Aorta (tissue), 5 donors: Measurements from ENCODE around the gene SCART1. TPM values are rescaled to one million over a fixed set of nuclear protein-coding genes. Genes with fewer than 3 reads are reported as not detected.
"Not testable (repeated sequence)": the region's sequence is repeated elsewhere in the genome, so short reads cannot be mapped to it uniquely, and the experiment has no call there.

Source experiments
- ATAC-seq: fragments of 200-7000 bp; cut with Tn5 transposase; one replicate; pipeline ENCODE4 v1.9.1; 2022; ENCODE audit warnings: moderate library complexity; ENCODE audit not compliant: low FRiP score
- DNase-seq, 2 donors: peaks; one replicate each; pipeline ENCODE4 v3.0.0-alpha.2; 2020
- H3K27ac ChIP-seq, 2 donors: one replicate each; pipeline ENCODE4 v1.5.1; 2013; ENCODE audit warnings: low read length in 2 of 2, mild to moderate bottlenecking in 2 of 2, moderate library complexity in 2 of 2, control low read depth in 1 of 2, inconsistent platforms in 1 of 2, low read depth in 1 of 2
- H3K27me3 ChIP-seq, 2 donors: one replicate each; pipeline ENCODE4 v1.6.1; 2013; ENCODE audit warnings: control low read depth in 1 of 2, low read length in 1 of 2, mild to moderate bottlenecking in 1 of 2, moderate library complexity in 1 of 2; ENCODE audit not compliant: insufficient read depth in 2 of 2, control insufficient read depth in 1 of 2
- H3K36me3 ChIP-seq, 2 donors: one replicate each; pipeline ENCODE4 v1.6.1; 2013; ENCODE audit warnings: control low read depth in 1 of 2, low read length in 1 of 2, mild to moderate bottlenecking in 1 of 2; ENCODE audit not compliant: insufficient read depth in 2 of 2, control insufficient read depth in 1 of 2
- H3K4me1 ChIP-seq, 2 donors: one replicate each; pipeline ENCODE4 v1.6.1; 2013; ENCODE audit warnings: low read length in 2 of 2, control low read depth in 1 of 2, mild to moderate bottlenecking in 1 of 2, moderate library complexity in 1 of 2; ENCODE audit not compliant: insufficient read depth in 2 of 2, control insufficient read depth in 1 of 2
- H3K4me3 ChIP-seq, 2 donors: one replicate each; pipeline ENCODE4 v1.5.1; 2013; ENCODE audit warnings: low read length in 2 of 2, control low read depth in 1 of 2, mild to moderate bottlenecking in 1 of 2
- H3K9me3 ChIP-seq: one replicate; pipeline ENCODE4 v1.6.1; 2013; ENCODE audit warnings: mild to moderate bottlenecking, low read length; ENCODE audit not compliant: control insufficient read depth
- WGBS, 2 donors: extraction: QIAGEN DNeasy Blood & Tissue Kit; methylation state at CpG; one replicate each; pipeline ENCODE4 v1.1.7; 2013; 5-methylcytosine and 5-hydroxymethylcytosine counted together
- intact Hi-C, 2 donors: fragments of 100-400 bp; cut with DNase I; formaldehyde crosslinking; loops; one replicate each; pipeline versions ENCODE4 v1.14.2 to v1.15.0; 2022
- polyA plus RNA-seq, 2 donors: library from polyadenylated mRNA; stranded (reverse); fragments of 200-250 nt; gene quantifications; one replicate each; pipeline ENCODE4 v1.2.3, GENCODE V29; 2013
- total RNA-seq, 2 donors: library from RNA; stranded (reverse); fragmentation: NEBNext Ultra II Directional; extraction: Animal tissue kit (Norgen Biotek cat#: 25700); gene quantifications; one replicate each; pipeline ENCODE4 v1.2.1, GENCODE V29; 2021
- donor health status: healthy with polysubstance abuse.
- donor health status: Bipolar disorder and iron deficiency.
- donor health status: DM: no; HTN: no; CAD: no.
- donor health status: DM: no; HTN: no; CAD: no.
- donor health status: DM: yes; HTN: yes; CAD: no.

The SCART1 gene
- total and polyA plus RNA-seq, 4 donors, result 2.4 to 7.3 (median 5.4) TPM; not detected in 1

- H3K36me3 ChIP-seq, H3K27me3 ChIP-seq, H3K4me3 ChIP-seq, H3K27ac ChIP-seq, H3K4me1 ChIP-seq, ATAC-seq, H3K9me3 ChIP-seq, DNase-seq, intact Hi-C loops: not testable (repeated sequence)
- 86% methylated on average over 5 of the region's 5 CpGs for WGBS, 2 donors
Measured at GRCh38 chr10:133518517-133518916, 64.8 kb downstream of the SCART1 start.

Other genes starting within 250 kb of the SCART1 start
- gene UTF1, start 223.7 kb upstream of the SCART1 start, total RNA-seq, result not detected
- not detected for gene UTF1, start 223.7 kb upstream of the SCART1 start, polyA plus RNA-seq
- 1 to 10 TPM; 4.0 to 7.4 TPM for gene VENTX, start 216.1 kb upstream of the SCART1 start, total RNA-seq
- 1 to 10 TPM; 1.0 to 1.3 TPM for gene VENTX, start 216.1 kb upstream of the SCART1 start, polyA plus RNA-seq
- 10 to 100 TPM; 11.2 to 17.0 TPM for gene ADAM8, start 177.1 kb upstream of the SCART1 start, total RNA-seq
- gene ADAM8, start 177.1 kb upstream of the SCART1 start, polyA plus RNA-seq, result 1 to 10 TPM; 1.0 to 1.3 TPM
- gene TUBGCP2, start 145.1 kb upstream of the SCART1 start, total RNA-seq, result 10 to 100 TPM; 40.0 to 49.1 TPM
- 100 to 1,000 TPM in 1 of 2 donors, 10 to 100 TPM in 1; 11.3 to 194 TPM for gene TUBGCP2, start 145.1 kb upstream of the SCART1 start, polyA plus RNA-seq
- gene ZNF511, start 145.0 kb upstream of the SCART1 start, total RNA-seq, result 10 to 100 TPM; 18.2 to 28.5 TPM
- 10 to 100 TPM; 35.6 to 39.6 TPM for gene ZNF511, start 145.0 kb upstream of the SCART1 start, polyA plus RNA-seq
- gene CALY, start 117.0 kb upstream of the SCART1 start, total RNA-seq, result not detected
- not detected for gene CALY, start 117.0 kb upstream of the SCART1 start, polyA plus RNA-seq
- gene PRAP1, start 106.6 kb upstream of the SCART1 start, total RNA-seq, result not detected
- gene PRAP1, start 106.6 kb upstream of the SCART1 start, polyA plus RNA-seq, result 10 to 100 TPM in 1 of 2 donors, under 1 TPM in 1; 0.49 to 51.6 TPM
- 10 to 100 TPM; 15.2 to 23.6 TPM for gene FUOM, start 95.9 kb upstream of the SCART1 start, total RNA-seq
- gene FUOM, start 95.9 kb upstream of the SCART1 start, polyA plus RNA-seq, result 10 to 100 TPM; 26.3 to 54.8 TPM
- 10 to 100 TPM; 34.3 to 48.9 TPM for gene ECHS1, start 80.6 kb upstream of the SCART1 start, total RNA-seq
- 10 to 100 TPM; 56.1 to 93.7 TPM for gene ECHS1, start 80.6 kb upstream of the SCART1 start, polyA plus RNA-seq
- gene PAOX, start 74.7 kb upstream of the SCART1 start, total RNA-seq, result 1 to 10 TPM; 3.7 to 8.7 TPM
- 10 to 100 TPM in 1 of 2 donors, 1 to 10 TPM in 1; 2.1 to 11.3 TPM for gene PAOX, start 74.7 kb upstream of the SCART1 start, polyA plus RNA-seq
- gene MTG1, start 59.8 kb upstream of the SCART1 start, total RNA-seq, result 10 to 100 TPM; 25.9 to 39.3 TPM
- 10 to 100 TPM; 13.1 to 36.1 TPM for gene MTG1, start 59.8 kb upstream of the SCART1 start, polyA plus RNA-seq
- not detected for gene SPRN, start 29.3 kb upstream of the SCART1 start, total RNA-seq
- under 1 TPM in 1 of 2 donors, not detected in 1; 0.28 TPM for gene SPRN, start 29.3 kb upstream of the SCART1 start, polyA plus RNA-seq
- gene CYP2E1, start 73.4 kb downstream of the SCART1 start, total RNA-seq, result 1 to 10 TPM; 3.4 to 4.6 TPM
- 1 to 10 TPM in 1 of 2 donors, under 1 TPM in 1; 0.63 to 6.9 TPM for gene CYP2E1, start 73.4 kb downstream of the SCART1 start, polyA plus RNA-seq
- gene SYCE1, start 111.6 kb downstream of the SCART1 start, total RNA-seq, result under 1 TPM; 0.39 to 0.48 TPM
- 1 to 10 TPM in 1 of 2 donors, not detected in 1; 1.1 TPM for gene SYCE1, start 111.6 kb downstream of the SCART1 start, polyA plus RNA-seq
- not detected for gene FRG2B, start 172.8 kb downstream of the SCART1 start, total RNA-seq
- not detected for gene FRG2B, start 172.8 kb downstream of the SCART1 start, polyA plus RNA-seq